ENCODE results near the gene FCN1. TPM values are rescaled to one million over a fixed set of nuclear protein-coding genes. Genes with fewer than 3 reads are reported as not detected.

FCN1 gene
- polyA plus RNA-seq, 1 donor (not counting 4 experiments of a cell fraction or from before 2014, with no cell fraction given): not detected

GRCh38 chr9:134889386-134890154, 28.1 kb downstream of the FCN1 start:
- no peaks in the 10 kb centered on the region for H4K20me1 ChIP-seq (ENCODE audit: control insufficient read depth, extremely low read depth, insufficient read depth, low read length)
- no peaks in the 10 kb centered on the region for H3K9me3 ChIP-seq (ENCODE audit: control insufficient read depth, low read depth, low read length)
- FAIRE-seq (no peak), DNase-seq (ENCODE audit: low read depth, low spot score) (no peak)
- no peaks in the 10 kb centered on the region for H3K4me1 ChIP-seq (ENCODE audit: control insufficient read depth, extremely low read depth, insufficient read depth, low read length)
- no peaks in the 10 kb centered on the region for H3K27me3 ChIP-seq (ENCODE audit: control insufficient read depth, extremely low read depth, insufficient read depth, low read length)
- TF ChIP-seq EZH2 (IDR thresholded peaks at IDR 0.05; ENCODE audit: low read length) (no peak), CTCF (optimal IDR thresholded peaks at IDR 0.05 in 1 of 3, IDR thresholded peaks at IDR 0.05 in 1 of 3, conservative IDR thresholded peaks at IDR 0.05 in 1 of 3; ENCODE audit: extremely low read depth in 1 of 3, insufficient read depth in 2 of 3, low read length in 3 of 3) (no peak)
- no peaks in the 10 kb centered on the region for H3K36me3 ChIP-seq (ENCODE audit: control insufficient read depth in 2 of 2, extremely low read depth in 1 of 2, insufficient read depth in 2 of 2, low read length in 2 of 2)
- H2AFZ ChIP-seq (ENCODE audit: control insufficient read depth, low read length): no peak overlapping the region
- dilution Hi-C loops (cut with MboI; ENCODE audit: extremely low pct_ligation_motif_present, low sequenced_read_pairs): no loop called here
- H3K9me1 ChIP-seq (ENCODE audit: control insufficient read depth, extremely low read depth, insufficient read depth, low read length): no peaks in the 10 kb centered on the region
- no peaks in the 10 kb centered on the region for H3K79me2 ChIP-seq (ENCODE audit: control insufficient read depth, insufficient read depth, low read length)
- H3K4me2 ChIP-seq (ENCODE audit: control insufficient read depth, extremely low read depth, insufficient read depth, low read depth, low read length): no peak overlapping the region
- H3K9ac ChIP-seq (ENCODE audit: control insufficient read depth, extremely low read depth, insufficient read depth, low read length): no peak overlapping the region
- H3K27ac ChIP-seq (ENCODE audit: control insufficient read depth, insufficient read depth, low read length): no peak overlapping the region
- no peak overlapping the region for H3K4me3 ChIP-seq (ENCODE audit: control insufficient read depth in 2 of 3, extremely low read depth in 1 of 3, insufficient read depth in 2 of 3, low read depth in 1 of 3, low read length in 3 of 3)

- TF ChIP-seq CTCF (optimal IDR thresholded peaks at IDR 0.05 in 1 of 3, IDR thresholded peaks at IDR 0.05 in 1 of 3, conservative IDR thresholded peaks at IDR 0.05 in 1 of 3; ENCODE audit: extremely low read depth in 1 of 3, insufficient read depth in 2 of 3, low read length in 3 of 3): no peak
- TF ChIP-seq EZH2 (IDR thresholded peaks at IDR 0.05; ENCODE audit: low read length): no peak
- Histone ChIP-seq H3K4me3 (ENCODE audit: control insufficient read depth in 2 of 3, extremely low read depth in 1 of 3, insufficient read depth in 2 of 3, low read depth in 1 of 3, low read length in 3 of 3) (no peak overlapping the region), H3K79me2 (ENCODE audit: control insufficient read depth, insufficient read depth, low read length) (no peaks in the 10 kb centered on the region), H2AFZ (ENCODE audit: control insufficient read depth, low read length) (no peak overlapping the region), H3K9me1 (ENCODE audit: control insufficient read depth, extremely low read depth, insufficient read depth, low read length) (no peaks in the 10 kb centered on the region), H3K9ac (ENCODE audit: control insufficient read depth, extremely low read depth, insufficient read depth, low read length) (no peak overlapping the region), H3K27me3 (ENCODE audit: control insufficient read depth, extremely low read depth, insufficient read depth, low read length) (no peaks in the 10 kb centered on the region), H3K9me3 (ENCODE audit: control insufficient read depth, low read depth, low read length) (no peaks in the 10 kb centered on the region), H3K36me3 (ENCODE audit: control insufficient read depth in 2 of 2, extremely low read depth in 1 of 2, insufficient read depth in 2 of 2, low read length in 2 of 2) (no peaks in the 10 kb centered on the region), H3K4me1 (ENCODE audit: control insufficient read depth, extremely low read depth, insufficient read depth, low read length) (no peaks in the 10 kb centered on the region), H3K4me2 (ENCODE audit: control insufficient read depth, extremely low read depth, insufficient read depth, low read depth, low read length) (no peak overlapping the region), H4K20me1 (ENCODE audit: control insufficient read depth, extremely low read depth, insufficient read depth, low read length) (no peaks in the 10 kb centered on the region), H3K27ac (ENCODE audit: control insufficient read depth, insufficient read depth, low read length) (no peak overlapping the region)
- dilution Hi-C loops (cut with MboI; ENCODE audit: extremely low pct_ligation_motif_present, low sequenced_read_pairs): no loop called here
- no peak for DNase-seq (ENCODE audit: low read depth, low spot score)
- FAIRE-seq: no peak
These were observed 29.0 kb downstream of the FCN1 start for GRCh38 chr9:134888603-134889190.

All from keratinocyte (primary cell).